Activated CD8-positive, alpha-beta memory T cell treated with anti-CD3 and anti-CD28 coated beads for 4 hours (primary cell): Measurements from ENCODE around the gene CIROP.
A peak's percentile ranks its signal among the peaks of the same experiment; 100 is the strongest.

Experiments
- DNase-seq, 2 donors: peaks; one replicate each; pipeline ENCODE4 v3.0.0-alpha.2; 2020; ENCODE audit warnings: low read depth in 2 of 2

The CIROP gene

DNA sequence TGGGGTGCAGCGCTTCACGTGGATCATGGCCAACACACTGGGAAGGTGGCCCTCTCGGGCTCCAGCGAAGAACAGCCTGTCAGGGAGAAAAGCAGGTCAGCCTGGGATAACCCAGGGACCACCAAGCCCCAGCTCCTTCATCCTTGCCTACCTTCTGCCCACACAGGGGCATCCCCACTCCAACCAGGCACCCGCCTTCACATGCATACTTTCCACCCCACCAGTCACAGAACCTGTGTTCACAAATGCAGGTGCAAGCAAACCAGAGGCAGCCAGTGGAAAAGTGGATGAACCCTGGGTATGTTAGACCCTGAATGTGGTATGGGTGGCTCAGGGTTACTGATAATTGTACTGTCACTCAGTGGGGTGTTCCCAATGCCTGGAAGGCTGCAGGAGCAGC, 26.7 kb upstream of the CIROP start:
- DNase-seq = no peak

DNA sequence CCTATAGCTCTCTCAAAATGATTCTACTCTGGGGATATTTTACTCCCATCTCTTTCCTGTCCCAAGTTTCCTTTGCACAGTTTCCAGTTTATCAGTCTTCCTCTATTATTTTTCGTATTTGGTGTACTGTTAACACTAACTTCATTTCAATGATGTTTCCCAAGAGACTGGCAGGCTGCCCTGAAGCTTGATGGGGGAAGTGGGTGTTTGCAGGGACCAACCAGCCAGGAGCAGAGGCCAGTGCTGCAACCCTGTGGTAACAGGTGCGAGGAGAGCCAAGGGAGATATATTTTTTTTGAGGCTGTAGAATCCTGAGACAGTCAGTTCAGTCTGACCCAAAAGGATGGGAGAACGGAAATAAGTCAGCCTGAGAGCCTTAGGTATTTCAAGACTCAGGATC, 26.1 kb upstream of the CIROP start:
- no peak for DNase-seq

DNA sequence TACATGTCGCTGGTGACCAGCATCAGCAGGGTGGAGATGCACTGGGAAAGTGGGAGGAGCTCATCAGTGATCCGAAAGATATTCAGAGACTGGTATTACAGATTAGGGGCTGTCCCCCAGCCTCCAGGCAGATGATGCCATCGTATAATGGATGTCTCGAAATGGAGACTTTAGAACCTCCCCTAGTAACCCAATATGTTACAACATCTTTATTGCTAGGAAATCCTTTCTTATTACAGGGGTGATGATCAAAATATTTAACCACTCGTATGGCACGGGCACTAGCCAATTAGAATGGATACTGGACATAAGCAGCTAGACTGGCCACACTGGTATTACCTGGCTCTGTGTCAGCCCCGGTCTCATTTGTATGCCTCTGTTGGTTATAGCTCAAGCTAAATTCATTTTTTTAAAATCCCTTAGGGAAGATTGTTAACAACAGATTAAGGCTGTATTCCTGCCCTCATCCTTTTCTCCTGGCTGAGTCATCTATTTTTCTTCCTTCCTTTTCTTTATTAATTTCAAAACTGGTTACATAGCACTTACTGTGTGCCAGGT, 25.0 kb upstream of the CIROP start:
- DNase-seq = no peak

DNA sequence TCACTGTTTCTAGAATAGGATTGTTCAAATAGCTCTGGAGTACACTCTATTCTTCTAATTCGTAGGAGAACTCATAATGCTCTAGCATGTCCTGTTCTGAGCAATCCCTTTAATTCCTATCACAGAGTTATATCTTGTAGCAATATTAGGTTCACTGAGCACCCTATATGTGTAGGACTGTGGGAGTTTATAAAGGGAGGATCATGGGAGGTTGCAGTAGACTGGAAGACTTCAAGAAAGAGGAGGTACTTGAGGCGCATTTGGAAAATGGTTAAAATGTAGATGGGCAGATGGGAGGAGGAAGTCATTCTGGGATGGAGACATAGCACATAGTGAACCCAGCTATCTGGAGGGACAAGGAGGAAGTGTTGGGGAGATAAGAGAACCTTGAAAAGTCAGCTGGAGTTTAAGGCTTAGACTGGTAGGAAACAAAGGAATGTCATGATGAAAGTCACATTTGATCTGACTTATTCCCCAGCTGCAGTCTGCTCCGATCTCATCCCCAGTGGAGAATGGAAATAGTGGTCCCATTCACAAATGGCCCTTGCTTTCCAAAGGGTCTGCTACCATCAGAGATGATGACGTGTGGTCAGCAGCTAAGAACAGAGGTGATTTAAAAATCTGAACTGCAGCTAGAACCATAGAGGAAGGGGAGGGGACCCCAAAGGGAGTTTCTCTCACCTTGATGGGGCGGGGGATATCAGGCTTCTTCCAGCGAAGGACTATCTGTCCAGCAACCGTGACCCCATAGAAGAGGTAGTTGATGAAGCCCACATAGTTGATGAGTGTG, 24.4 kb upstream of the CIROP start:
- DNase-seq = no peak

DNA sequence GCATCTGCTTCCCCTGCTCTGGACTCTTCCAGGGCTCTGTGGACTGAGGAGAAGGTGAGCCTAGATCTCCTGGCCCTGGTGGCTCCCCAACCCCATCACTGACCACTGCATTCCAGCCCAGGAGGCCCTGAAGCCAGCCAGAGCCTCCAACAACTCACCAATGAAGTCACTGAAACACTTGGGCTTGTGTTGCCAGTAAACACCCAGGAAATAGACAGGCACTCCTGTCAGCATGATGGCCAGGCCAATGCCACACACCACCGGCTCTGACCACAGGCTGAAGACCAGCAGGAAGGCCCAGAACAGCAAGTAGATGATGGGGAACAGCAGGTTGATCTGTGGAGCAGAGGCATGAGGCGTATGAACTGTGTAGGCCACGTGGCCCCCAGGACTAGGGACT, 23.1 kb upstream of the CIROP start:
- DNase-seq = no peak

DNA sequence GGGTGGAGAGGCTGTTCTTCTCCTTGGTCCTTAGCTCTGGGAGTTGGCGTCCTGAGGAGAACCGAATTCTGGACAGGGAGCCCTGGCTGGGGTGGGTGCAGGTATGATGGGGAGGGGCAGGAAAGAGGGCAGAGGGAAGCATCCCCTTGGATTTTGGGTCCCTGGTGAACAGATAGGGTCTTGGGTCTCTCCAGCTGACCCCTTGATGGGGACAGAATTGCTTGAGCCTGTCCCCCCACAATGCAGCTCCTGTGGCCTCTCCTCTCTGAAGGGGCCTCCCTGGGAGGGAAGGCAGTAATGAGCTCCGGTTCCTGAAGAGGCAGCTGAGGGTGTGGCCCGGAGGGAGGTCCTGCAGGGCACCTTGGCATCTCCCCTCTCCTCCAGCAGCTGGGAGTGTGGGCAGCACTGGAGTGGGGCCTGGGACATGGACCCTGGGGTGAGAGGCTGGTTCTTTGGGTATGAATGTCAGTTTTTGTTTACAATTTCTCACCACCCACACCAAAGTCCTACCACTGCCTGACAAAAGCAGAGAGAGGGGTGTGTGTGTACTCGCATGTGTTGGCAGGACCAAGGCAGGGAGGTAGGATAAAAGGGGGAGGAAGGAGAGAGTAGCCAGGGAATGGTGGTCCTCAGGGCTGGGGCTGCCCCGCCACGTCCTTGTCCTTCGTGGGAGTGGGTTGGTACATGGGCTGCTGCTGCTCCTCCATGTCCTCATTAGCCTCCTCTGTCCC, 21.9 kb upstream of the CIROP start:
- no peak for DNase-seq

DNA sequence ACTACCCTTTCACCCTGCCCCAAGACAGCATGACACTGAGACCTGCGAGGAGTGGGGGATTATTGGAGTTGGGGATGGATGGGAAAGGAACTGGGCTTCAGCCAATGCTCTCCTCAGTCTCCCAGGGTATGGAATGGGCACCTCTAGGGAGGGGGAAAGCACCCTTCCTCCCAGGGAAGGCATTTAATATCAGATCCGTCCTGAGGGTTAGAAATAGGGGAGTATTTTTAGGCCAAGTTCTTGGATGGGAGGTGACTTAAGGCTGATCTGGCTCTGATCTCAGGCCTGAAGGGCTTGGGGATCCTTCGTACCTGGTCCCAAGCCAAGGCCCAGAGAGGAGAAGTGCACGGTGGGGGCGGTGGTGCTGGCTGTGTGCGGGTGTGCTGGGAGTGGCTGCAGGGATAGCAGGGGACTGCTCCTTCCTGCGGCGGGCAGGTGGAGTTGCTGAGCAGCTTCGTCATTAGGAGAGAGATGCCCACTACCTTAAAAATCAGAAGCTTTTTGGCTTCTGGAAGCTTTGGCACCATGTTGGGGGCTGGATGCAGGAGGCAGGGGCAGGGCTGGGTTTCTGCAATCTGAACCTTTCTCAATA, 21.2 kb upstream of the CIROP start:
- DNase-seq = no peak

DNA sequence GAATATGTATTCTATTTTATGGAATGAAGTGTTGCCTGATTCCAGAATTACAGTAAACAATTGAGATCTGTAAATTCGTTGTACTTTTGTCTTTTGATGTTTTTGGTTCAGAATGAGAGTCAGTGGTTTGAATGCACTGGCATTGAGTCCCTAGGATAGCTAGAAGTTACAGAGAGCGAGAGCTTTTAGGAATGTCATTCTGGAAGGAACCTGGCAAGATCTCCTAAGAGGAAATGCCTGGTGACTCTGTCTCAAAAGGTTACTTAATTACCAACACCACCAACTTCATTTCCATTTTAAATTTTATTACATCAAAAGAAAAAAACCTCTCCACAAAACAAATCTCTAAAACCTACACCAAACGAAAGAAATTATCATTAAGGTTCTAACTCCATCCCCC, 20.2 kb upstream of the CIROP start:
- DNase-seq = no peak

DNA sequence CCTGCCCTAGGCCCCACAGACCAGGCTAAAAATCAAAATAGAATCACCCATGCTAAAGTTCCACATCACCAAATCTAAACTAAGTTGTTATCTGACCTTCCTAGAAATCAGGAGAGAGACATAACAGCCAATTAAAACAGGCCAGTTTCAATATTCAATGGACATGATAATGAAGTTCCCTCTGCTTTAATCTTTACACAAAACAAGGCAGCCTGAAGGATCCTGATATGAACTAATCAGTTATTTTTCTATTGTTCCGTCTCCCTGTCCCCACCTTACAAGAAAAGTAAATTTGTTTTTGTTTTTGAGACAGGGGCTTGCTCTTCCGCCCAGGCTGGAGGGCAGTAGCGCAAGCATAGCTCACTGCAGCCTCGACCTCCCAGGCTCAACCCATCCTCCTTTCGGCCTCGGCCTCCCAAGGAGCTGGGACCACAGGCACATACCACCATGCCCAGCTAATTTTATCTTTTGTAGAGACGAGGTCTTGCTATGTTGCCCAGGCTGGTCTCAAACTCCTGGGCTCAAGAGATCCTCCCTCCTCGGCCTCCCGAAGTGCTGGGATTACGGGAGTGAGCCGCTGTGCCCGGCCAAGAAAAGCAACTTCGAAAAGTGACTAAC, 19.7 kb upstream of the CIROP start:
- no peak for DNase-seq

DNA sequence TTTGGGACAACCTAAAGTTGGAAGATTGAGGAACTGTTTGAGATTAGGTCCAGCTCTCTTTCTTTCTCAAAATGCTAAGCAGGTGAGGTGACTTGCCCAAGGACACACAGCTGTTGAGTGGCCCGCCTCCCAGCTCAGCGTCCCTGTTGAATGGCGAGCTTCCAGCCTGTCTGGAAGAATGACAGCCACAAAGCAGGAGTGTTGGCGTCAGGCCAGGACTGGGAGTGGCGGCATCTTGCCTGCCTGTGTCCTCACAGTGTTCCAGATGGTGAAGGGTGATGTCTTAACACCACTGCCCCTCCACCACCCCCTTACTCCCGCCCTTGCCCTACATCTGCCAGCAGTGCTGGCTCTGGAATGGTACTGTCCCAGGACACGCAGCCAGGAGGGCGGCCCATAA, 18.6 kb upstream of the CIROP start:
- no peak for DNase-seq

DNA sequence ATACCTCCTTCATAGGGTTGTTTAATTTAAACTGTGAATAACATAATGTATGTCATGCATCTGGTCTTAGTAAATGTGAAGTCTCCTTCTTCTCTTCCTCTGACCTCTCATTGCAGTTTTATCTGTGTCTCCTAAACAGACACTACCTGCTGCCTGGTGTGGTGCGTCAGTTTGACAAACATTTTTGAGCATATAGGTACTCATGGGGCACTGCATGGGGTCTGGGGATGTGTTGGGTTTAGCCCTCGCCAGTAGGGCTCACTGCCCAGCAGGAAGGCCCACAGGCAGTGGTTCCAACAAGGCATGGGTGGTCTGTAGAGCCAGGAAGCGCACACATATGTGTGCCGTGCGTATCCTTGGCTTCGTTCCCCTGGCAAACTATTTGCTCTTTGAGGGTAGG, 17.3 kb upstream of the CIROP start:
- no peak for DNase-seq

DNA sequence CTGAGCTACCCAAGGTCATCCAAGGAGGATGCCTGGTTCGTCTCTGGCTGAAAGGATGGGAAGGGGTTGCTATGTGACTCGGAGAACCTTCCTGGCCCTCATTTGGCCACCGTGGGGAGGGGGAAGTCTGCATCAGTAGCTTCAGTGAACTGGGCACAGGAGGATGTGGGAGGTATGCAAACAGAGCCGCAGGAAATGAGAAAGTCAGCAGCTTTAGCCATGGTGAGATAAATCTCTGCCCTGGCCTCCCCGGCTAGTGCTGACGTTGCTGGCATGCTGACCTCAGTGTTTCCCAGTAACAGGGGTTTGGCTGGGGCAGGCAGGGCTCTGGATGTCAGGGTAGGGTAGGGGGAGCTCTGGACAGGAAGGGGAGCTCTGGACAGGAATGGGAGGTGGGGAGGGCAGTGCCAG, 16.6 kb upstream of the CIROP start:
- DNase-seq = no peak

DNA sequence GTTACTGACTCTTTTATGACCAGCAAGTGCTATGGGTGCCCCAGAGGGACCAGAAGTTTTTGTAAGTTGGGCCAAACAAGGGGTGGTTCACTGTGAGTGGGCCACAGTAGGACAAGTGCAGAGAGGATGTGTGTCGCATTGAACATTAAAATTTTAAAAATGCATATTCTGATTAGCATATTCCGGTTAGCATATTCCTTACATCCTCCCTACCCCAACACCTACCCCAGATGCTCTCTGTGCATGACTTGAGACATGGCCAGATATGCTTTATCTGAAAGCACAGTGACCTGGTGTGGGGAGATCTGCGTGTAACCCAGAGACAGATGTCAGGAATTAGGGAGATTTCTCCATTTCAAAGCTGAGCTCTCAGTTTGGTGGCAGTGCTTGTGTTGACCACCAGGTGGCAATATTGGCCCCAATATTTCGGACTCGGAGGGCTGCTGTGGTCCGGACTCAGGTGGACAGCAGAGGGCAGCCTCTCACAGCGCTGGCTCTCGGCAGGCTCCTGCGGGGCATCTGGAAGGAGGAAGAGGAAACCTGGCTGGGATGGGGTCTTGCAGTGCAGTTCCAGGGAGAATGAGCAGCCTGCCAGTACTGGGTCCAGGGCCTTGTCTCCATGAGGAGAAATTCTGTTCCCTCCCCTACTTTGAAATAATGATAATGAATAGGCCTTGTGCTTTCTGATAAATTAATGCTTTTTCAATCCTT, 15.9 kb upstream of the CIROP start:
- DNase-seq = peak; percentile 46 to 53

DNA sequence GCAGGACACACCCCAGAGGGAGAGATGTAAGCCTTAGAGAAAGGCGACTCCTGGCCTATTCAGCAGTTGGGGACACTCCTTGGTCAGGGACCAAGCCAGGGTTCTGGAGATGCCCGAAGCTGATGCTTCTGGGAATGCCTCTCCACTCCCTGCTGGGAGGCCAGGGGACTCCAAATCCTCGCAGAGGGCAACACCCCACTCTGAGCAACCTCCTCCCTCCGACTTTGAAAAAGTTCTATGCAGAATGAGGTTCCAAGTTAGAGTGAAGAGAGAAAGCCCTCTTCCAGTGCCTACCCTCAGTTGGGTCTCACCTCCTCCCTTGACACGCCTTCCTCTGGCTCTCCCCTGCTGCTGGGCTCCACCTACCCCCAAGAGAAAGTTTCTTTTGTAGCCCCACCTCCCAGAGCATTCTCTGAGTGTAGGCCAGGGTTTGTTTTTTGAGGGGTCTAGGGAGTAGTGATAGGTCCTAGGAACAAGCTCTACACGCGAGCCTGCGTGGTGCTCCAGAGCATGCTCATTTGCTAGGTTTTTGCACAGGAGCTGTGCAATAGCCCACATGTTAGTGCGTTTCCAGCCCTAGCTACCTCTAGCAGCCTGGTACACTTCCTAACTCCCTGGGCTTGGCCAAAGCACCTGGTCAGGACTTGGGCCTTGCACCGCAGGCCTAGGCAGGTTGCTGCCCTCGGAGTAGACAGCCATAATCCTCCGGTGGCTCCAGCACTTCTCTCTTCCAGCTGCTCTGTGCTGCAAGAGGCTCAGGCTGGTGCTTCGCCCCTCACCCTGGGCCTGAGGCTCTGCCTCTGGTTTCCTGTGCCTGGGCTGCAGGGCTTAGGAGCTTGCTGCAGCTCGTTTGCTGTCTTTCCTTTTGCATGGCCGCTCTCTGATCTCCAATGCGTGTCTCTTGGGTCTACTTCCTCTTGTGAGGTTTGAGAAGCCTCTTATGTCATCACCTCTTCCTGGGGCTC, 14.9 kb upstream of the CIROP start:
- no peak for DNase-seq

DNA sequence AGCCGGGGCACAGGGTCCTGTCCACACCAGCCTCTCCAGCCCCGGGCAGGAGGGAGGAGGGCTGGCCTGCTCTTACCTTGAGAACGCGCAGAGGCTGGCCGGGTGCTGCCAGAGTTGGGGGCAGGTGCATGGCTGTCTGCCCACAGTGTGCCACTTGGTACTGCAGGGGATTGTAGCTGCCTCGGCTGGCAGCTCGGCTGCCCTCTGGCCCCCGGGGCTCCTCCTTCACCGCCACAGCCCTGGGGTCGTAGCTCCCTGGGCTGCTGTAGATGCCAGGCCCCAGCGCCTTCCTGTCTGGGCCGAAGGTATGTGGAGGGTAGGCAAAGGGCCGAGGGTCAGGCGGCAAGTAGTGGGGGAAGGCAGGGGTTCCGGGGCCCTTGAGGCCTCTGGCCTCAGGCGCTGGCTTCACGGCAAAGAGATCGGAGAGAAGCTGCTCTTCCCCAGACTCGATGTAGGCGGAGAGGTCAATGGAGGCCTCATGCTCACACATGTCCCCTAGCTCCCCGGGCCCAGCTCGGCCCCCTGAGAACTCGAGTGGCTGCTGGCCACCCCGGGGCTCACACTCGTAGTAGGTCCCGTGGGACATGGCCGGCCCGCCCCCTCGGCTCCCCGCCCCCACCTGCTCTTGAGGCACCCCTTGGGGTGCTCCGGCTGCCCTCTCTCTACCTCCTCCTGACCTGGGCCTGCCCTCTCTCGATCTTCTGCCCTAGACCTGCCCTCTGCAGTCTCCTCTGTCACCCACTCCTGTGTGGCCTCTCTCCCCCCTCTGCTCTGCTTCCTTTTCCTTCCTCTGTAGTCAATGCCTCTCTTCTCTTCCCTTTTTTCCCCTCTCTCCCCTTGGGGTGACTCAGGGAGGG, 13.9 kb upstream of the CIROP start, which contains the start of gene CEBPE:
Gene CEBPE, minus strand, starts transcription at position 750 of the 857 bp plus-strand sequence. Its CDS starts 164 bp downstream, at position 586.
- DNase-seq = no peak

DNA sequence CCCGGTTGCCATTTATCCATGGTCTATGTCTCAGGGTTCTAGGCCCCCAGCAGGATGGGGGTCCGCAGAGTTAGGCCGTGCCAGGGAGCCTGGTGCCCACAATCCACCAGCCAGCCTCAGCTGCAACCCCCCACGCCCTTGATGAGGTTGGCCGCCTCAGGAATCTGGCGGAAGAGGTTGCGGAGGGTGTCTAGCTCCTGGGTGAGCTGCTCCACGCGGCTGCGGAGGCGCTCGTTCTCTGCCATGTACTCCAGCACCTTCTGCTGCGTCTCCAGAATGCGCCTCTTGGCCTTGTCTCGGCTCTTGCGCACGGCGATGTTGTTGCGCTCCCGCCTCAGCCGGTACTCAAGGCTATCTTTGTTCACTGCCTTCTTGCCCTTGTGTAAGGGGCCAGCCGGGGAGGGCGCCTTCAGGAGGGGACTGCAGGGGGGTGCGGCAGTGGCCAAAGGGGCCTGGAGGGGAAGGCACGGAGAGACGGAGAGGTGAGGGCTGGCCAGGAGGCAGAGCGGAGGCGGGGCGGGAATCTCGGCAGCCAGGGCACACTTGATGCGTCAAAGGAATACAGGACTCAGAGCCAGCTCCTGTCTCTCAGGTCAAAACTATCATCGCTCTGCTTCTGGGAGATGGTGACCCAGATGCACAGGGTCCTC, 12.7 kb upstream of the CIROP start:
- DNase-seq = no peak

DNA sequence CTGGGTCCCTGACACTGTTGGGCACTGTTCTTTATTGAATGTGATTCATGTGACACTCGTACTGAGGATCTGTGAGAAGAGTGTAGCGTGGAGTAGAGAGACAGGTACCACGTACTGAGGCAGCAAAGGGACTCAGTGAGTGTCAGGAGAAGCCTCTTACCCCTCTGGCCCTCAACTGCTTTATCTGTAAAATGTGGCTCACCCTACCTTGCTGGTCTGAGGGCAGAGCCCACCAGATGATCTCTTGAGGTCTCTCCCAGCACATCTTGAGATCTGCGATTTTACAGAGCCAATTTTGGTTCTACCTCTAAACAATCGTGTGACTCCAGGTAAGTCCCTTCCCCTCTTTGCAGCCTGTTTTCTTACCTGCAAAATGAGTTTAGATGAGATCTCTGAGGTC, 11.1 kb upstream of the CIROP start:
- DNase-seq = no peak

DNA sequence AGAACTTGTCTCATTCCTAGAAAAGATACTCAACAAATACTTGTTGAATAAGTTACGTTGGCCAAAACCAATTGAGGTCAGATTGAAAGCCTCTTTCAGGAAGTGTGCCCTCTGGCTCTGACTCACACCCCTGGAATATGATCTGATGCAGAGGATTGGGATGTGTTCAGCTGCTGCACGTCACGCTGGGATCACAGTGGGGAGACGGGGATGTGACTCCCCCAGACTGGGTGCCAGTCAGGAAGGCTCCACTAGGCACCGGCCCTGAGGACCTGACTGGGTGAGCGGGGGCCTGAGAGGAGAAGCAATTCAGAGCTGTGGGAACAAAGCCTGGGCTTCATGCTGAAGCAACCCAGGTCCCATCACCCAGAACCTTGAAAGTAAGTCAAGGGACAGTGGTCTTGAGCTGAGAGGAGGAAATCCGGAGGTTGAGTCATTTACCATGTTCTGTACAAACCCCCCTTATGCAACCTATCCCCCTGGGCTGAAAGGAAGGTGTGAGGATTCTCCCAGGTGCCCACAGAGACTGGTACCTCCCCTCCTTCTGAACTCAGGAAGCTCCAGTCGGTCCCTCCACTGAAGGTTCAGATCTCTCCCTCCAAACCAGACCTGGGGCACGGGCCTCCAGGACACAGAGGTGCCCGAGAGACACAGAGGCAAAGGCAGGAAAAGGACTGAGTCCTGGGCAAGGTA, 10.4 kb upstream of the CIROP start:
- DNase-seq = no peak
